ENCODE data around the gene METAP1D. TPM values are rescaled to one million over a fixed set of nuclear protein-coding genes. Genes with fewer than 3 reads are reported as not detected.

Gene METAP1D
- total RNA-seq, 1 experiment from 2014 or later: 20.7 TPM

DNA sequence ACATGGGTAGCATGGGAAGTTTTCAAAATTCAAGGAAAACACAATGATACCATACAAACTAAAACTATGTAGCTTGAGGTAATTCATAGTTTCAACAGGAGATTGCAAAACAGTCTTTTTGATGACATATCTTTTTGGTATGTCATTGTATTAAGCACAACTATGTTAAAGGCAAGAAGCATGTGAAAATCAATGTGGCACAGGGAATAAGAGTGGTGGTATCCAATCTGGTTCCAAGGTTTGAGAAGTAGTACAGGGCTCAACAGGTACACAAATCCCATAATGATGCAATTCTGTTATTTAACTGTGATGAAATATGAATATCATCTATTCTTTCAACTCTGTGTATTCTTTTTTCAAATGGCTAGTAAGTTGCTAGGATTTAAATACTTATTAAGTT, 119.3 kb downstream of the METAP1D start:
- Histone ChIP-seq H2AFZ (ENCODE audit: low read length) (no peak overlapping the region), H3K27ac (ENCODE audit: low read length) (no peak overlapping the region), H4K20me1 (ENCODE audit: insufficient read depth, low read depth, low read length) (no peaks in the 10 kb centered on the region), H3K4me3 (ENCODE audit: low read length) (no peak overlapping the region), H3K27me3 (ENCODE audit: low read length) (no peaks in the 10 kb centered on the region), H3K9ac (ENCODE audit: low read length) (no peak overlapping the region), H3K4me2 (ENCODE audit: low read depth, low read length, poor library complexity, severe bottlenecking) (no peak overlapping the region), H3K9me3 (ENCODE audit: low read length) (no peaks in the 10 kb centered on the region), H3K9me2 (replicated peaks; ENCODE audit: insufficient read depth, low read length) (no peaks in the 10 kb centered on the region), H3K79me2 (ENCODE audit: low read length) (no peaks in the 10 kb centered on the region), H3K4me1 (ENCODE audit: low read length) (no peaks in the 10 kb centered on the region), H3K36me3 (ENCODE audit: insufficient read depth, low read length) (no peaks in the 10 kb centered on the region)
- no peak for DNase-seq

DNA sequence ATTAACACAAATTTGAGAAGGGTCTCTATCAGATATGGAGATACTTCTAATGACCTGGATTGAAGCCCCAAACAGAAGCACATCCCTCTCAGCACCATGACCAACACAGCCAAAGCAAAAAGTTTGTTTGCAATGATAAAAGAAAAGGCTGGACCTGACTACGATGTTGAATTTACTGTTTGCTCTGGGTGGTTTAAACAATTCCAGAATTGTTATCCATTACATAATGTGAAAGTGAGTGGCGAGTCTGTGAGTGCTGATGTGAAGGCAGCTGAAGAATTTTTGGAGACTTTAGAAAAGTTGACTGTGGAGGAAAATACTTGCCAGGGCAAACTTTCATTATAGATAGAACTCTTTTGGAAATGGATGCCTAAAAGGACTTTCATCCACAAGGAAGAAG, 120.4 kb downstream of the METAP1D start:
- no peak for DNase-seq
- no peak overlapping the region for H3K27ac ChIP-seq (ENCODE audit: low read length)
- no peaks in the 10 kb centered on the region for H3K9me2 ChIP-seq (replicated peaks; ENCODE audit: insufficient read depth, low read length)
- H3K36me3 ChIP-seq (ENCODE audit: insufficient read depth, low read length): no peaks in the 10 kb centered on the region
- H3K9ac ChIP-seq (ENCODE audit: low read length): no peak overlapping the region
- H2AFZ ChIP-seq (ENCODE audit: low read length): no peak overlapping the region
- no peaks in the 10 kb centered on the region for H3K27me3 ChIP-seq (ENCODE audit: low read length)
- no peak overlapping the region for H3K4me3 ChIP-seq (ENCODE audit: low read length)
- H3K79me2 ChIP-seq (ENCODE audit: low read length): no peaks in the 10 kb centered on the region
- no peaks in the 10 kb centered on the region for H3K9me3 ChIP-seq (ENCODE audit: low read length)
- no peak overlapping the region for H3K4me2 ChIP-seq (ENCODE audit: low read depth, low read length, poor library complexity, severe bottlenecking)
- H4K20me1 ChIP-seq (ENCODE audit: insufficient read depth, low read depth, low read length): no peaks in the 10 kb centered on the region
- no peaks in the 10 kb centered on the region for H3K4me1 ChIP-seq (ENCODE audit: low read length)

DNA sequence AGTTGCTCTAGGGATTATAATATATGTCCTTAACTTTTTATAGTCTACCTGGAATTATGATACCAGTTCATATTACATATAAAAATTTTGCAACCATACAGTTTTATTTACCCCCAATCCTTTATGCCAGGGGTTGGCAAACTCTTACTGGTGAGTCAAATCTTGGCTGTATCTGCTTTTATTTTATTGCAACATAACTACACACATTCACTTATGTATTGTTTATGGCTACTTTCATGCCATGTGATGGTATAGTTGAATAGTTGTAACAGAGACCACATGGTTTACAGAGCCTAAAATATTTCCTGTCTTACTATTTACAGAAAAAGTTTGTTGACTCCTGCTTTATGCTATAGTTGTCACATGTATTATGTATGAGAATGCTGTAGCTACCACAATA, 128.7 kb downstream of the METAP1D start:
- DNase-seq: no peak
- H3K4me3 ChIP-seq (ENCODE audit: low read length): no peak overlapping the region
- H3K9ac ChIP-seq (ENCODE audit: low read length): no peak overlapping the region
- no peak overlapping the region for H3K27ac ChIP-seq (ENCODE audit: low read length)
- no peaks in the 10 kb centered on the region for H4K20me1 ChIP-seq (ENCODE audit: insufficient read depth, low read depth, low read length)
- peaks cover 6% of the 10 kb centered on the region for H3K4me1 ChIP-seq (ENCODE audit: low read length)
- H3K27me3 ChIP-seq (ENCODE audit: low read length): no peaks in the 10 kb centered on the region
- H2AFZ ChIP-seq (ENCODE audit: low read length): no peak overlapping the region
- H3K79me2 ChIP-seq (ENCODE audit: low read length): no peaks in the 10 kb centered on the region
- no peak overlapping the region for H3K4me2 ChIP-seq (ENCODE audit: low read depth, low read length, poor library complexity, severe bottlenecking)
- H3K9me2 ChIP-seq (replicated peaks; ENCODE audit: insufficient read depth, low read length): no peaks in the 10 kb centered on the region
- H3K36me3 ChIP-seq (ENCODE audit: insufficient read depth, low read length): no peaks in the 10 kb centered on the region
- H3K9me3 ChIP-seq (ENCODE audit: low read length): no peaks in the 10 kb centered on the region

DNA sequence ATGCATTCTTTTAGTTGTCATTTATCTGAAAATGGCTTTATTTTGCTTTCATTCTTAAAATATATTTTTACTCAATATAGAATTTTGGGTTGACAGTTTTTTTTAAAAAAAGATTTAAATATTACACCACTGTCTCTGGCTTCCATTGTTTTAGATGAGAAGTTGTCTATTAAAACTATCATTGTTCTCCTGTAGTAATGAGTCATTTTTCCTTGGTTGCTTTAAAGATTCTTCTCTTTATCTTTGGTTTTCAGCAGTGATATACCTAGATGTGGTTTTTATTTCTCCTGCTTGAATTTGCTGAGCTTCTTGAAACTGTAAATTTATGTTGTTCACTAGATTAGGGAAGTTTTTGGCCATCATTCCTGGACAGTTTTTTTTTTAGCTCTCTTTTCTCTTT, 129.7 kb downstream of the METAP1D start:
- Histone ChIP-seq H3K27me3 (ENCODE audit: low read length) (no peaks in the 10 kb centered on the region), H4K20me1 (ENCODE audit: insufficient read depth, low read depth, low read length) (no peaks in the 10 kb centered on the region), H3K9me2 (replicated peaks; ENCODE audit: insufficient read depth, low read length) (no peaks in the 10 kb centered on the region), H3K27ac (ENCODE audit: low read length) (no peak overlapping the region), H3K9ac (ENCODE audit: low read length) (no peak overlapping the region), H3K79me2 (ENCODE audit: low read length) (no peaks in the 10 kb centered on the region), H3K4me2 (ENCODE audit: low read depth, low read length, poor library complexity, severe bottlenecking) (no peak overlapping the region), H3K36me3 (ENCODE audit: insufficient read depth, low read length) (no peaks in the 10 kb centered on the region), H3K4me3 (ENCODE audit: low read length) (no peak overlapping the region), H3K4me1 (ENCODE audit: low read length) (peaks cover 6% of the 10 kb centered on the region), H3K9me3 (ENCODE audit: low read length) (no peaks in the 10 kb centered on the region), H2AFZ (ENCODE audit: low read length) (no peak overlapping the region)
- DNase-seq: no peak

Other genes starting within 250 kb of the METAP1D start
- gene SLC25A12, start 105.7 kb upstream of the METAP1D start, total RNA-seq (2014; rRNA removed; shearing (Covaris generic); ENCODE audit: low replicate concordance): 45.4 and 55.8 TPM in 2 replicates
- 32.4 and 56.8 TPM in 2 replicates for gene HAT1, start 77.5 kb upstream of the METAP1D start, total RNA-seq (2014; rRNA removed; shearing (Covaris generic); ENCODE audit: low replicate concordance)
- 1.0 and 1.2 TPM in 2 replicates for gene DLX1, start 85.6 kb downstream of the METAP1D start, total RNA-seq (2014; rRNA removed; shearing (Covaris generic); ENCODE audit: low replicate concordance)
- gene DLX2, start 102.9 kb downstream of the METAP1D start, total RNA-seq (2014; rRNA removed; shearing (Covaris generic); ENCODE audit: low replicate concordance): 0.97 and 1.5 TPM in 2 replicates

All from Karpas-422 (cell line).